A204.1 (cell line): ENCODE results near the gene MAGEA4.

Experiments used
- FAIRE-seq: peaks from 2 replicates; lab custom pipeline; 2012; peaks lifted over from hg19 to GRCh38; lab: Jason Lieb, UNC

MAGEA4 gene

DNA sequence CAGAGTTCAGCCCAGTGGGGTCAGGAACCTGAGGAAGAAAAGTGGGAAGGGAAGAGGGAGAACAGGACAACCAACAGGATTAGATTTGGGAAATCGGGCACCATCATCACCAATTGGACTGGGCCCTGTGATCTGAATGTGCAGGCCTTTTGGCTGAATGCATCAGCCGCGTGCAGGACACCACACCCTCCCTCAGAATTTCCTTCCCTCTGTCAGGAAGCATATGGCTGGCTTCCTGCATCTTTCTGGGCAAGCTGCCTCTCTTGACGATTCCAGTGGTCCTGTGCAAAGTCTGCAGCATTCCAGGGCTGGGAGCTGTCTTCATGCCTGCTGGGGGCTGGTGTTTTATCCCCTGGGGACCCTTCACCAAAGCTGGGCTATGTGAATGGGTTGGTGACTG lies 16.4 kb downstream of the MAGEA4 start:
- FAIRE-seq = no peak

DNA sequence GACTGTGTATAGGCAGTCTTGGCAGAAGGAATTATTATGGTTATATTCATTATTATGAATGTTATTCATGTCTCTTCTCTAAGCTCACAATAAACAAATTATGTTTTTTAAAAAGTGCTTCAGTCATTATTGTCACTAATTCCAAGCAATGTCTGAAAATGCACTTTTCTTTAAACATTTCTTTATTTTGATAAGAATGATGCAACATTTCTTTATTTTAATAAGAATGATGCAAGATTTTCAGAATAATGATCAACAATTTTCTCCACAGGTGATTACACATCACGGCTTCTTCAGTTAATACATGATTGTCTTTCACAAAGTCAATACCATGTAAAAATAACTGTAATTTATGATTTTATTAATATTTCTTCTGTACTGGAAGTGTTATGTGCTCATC lies 22.7 kb downstream of the MAGEA4 start:
- FAIRE-seq = no peak

DNA sequence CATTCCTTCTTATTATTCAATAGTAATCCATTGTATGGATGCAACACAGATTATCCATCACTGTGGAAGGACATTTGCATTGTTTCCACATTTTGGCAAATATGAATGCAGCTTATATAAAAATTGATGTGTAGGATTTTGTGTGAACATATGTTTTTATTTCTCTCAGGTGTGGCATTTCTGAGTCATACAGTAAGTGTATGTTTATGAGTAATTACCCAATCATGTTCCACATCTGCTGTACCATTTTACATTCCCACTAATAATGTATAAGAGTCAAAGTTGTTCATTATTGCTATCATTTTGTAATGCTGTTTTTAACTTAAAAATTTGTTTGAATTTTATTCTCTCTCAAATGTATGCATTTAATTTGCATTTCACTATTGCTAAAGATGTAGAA lies 25.5 kb downstream of the MAGEA4 start:
- no peak for FAIRE-seq

DNA sequence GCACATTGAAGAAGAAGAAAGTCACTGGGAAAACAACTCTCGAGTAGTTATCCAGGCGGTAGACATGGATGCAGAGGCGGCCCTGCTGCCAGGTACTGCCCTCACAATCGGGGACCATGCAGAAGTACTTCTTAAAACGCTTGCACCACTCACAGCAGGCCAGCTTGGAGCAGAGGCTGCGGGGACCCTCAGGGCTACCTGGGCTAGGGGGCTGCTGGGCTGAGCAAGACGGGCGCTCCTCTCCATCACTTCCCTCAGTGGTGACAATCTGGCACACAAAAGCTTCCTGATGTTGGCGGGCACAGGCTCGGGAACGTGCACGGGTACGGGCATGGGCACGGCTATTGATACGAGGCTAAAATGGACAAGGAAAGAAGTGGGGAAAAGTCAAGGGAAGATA lies 42.0 kb downstream of the MAGEA4 start:
- FAIRE-seq = no peak

DNA sequence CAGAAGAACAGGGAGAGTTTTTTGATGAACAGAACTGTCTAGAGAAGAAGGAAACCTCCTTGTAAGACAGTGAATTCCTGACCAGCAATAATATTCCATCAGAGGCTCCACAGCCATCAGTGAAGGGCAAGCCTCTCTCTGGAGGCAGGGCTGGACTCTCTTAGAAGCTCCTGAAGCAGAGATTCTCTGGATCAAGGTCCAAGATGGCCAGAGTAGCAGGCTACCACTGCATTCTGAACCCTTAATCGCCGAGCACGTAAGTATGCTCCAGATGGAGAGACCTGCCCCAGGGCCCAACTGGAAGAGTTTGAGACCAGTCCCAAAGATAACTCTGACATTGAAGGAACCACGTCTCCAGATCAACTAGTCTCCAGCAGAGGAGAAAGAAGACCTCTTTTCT lies 45.4 kb downstream of the MAGEA4 start:
- FAIRE-seq = no peak

DNA sequence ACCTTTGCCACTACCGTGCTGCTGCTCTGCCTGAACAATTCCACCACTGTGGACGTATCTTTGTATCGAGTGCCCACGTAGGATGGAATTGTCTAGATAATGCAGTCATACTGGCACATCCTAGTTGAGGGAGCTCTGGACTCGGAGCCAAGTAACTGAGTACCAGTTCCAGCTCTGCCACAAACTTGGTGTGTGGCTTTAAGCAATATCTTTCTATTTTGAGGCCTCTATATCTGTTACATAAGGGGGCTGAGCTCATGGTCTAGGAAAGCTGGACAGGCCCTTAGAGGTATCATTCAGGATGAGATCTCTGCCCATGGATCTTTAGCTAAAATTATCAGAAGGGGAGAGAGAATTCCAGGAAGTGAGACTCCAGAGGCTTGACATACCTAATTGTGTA lies 49.3 kb downstream of the MAGEA4 start:
- no peak for FAIRE-seq

DNA sequence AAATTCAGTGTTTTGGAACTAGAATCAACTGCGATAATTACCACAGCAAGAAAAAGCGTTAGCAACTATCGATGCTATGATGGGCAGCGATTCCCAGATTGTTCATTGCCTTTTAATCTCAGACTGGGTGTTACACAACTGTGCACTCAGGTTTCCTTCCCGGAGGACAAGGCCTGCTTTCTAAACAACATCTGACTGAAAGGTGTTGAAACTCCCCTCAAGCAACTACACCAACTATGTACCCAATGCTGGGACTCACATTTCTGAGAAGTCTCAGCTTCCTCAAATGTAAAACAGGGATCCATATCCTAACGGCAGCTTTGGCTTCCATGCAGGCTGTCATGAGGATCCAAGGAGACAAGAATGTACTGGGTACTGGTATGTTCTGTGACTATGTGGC lies 53.5 kb downstream of the MAGEA4 start:
- FAIRE-seq = no peak

DNA sequence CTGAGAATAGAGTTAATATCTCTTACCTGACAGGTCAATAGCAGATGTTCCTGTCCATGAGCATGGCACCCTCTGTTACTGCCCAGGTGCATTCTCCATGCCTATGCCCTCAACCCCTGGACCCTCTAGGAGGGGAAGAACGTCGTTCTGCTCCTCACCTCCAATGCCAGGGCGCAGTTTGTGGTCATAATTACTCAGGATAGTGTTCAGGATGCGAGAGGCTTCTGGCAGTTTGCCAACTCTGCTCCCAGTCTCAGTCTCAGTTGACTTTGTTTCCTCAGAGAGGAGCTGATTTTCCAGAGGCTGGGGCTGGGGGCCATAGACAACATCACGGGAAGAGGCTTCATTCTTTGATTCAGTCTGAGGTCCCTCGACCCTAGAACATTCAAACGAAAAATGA lies 57.3 kb downstream of the MAGEA4 start:
- no peak for FAIRE-seq

DNA sequence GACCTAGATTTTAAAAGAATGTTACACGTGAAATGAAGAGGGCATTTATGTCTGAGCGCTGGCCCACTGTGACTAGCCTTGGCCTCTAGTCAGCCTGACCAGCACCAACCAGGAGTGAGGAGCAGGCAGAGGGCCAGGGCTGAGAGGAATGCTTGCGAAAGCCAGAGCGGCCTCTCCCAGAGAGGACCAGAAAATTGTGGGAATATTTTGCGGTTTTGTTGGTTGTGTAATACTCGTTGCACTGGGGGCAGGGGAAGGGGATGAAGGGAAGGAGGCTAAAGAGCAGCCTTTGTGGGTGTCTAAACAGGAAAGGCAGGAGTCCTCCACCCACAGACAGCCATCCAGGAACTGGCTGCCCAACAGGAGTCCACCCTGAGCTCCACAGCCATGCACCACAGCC lies 58.0 kb downstream of the MAGEA4 start:
- FAIRE-seq = no peak

DNA sequence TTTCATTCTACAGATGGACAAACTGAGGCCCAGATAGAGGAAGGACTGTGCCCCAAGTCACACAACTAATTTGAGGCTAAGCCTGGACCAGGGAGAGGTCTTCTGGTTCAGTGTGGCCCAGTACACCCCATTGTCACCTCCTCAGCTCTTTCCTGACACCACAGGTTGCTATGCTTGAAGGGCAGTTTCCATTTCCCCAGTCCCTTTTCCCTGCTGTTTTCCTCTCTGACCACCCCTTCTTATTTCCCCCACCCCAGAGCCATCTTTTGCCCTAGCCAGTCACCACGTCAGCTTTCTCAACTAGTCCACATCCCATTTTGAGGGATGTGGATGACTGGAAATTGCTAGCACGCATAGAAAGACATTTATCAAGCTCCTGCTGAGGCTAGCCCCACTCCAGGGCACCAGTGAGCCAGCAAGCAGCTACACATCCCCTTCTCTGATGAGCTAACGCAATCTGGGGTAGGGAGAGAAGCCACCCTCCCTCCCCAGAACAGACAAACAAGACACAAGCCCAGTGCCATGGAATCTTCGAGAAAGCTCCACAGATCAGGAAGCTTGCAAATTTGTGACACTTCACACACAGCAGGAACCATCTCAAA lies 60.5 kb downstream of the MAGEA4 start:
- no peak for FAIRE-seq

DNA sequence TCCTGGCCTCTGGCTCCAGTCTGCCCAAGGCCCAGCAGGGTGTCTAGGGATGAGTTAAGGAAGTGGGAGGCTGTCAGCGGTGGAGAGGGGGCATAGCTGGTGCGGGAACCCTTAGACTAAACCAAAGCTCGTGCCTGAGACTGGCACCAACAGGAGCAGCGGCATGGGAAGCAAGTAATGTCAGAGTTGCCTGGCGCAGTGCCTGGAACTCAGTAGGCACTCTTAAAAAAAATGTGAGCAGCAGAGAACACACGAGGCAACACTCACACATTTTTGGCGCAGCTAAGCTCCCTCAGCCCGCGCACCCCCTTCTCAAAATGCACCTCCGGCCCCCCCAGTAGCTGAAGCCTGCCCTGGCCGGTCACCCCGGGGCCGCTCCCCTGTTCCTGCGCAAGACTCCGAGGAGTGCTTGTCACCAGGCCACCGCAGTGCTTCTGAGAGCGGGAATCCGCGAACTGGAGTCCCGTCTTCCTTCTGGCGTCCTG lies 61.2 kb downstream of the MAGEA4 start:
- no peak for FAIRE-seq
